DMS153 treated with DMSO at 0.1 percent for 48 hours (cell line): ENCODE results near the gene KRT39.

Experiments used
- DNase-seq: peaks from one replicate; lab custom pipeline; 2025; ENCODE audit not compliant: unreplicated experiment; lab: John Stamatoyannopoulos, UW

The KRT39 gene

GRCh38 chr17:40981115-40981514, 14.4 kb upstream of the KRT39 start:
- no peak for DNase-seq

GRCh38 chr17:40980596-40980995, 13.8 kb upstream of the KRT39 start:
- DNase-seq = no peak

DNA sequence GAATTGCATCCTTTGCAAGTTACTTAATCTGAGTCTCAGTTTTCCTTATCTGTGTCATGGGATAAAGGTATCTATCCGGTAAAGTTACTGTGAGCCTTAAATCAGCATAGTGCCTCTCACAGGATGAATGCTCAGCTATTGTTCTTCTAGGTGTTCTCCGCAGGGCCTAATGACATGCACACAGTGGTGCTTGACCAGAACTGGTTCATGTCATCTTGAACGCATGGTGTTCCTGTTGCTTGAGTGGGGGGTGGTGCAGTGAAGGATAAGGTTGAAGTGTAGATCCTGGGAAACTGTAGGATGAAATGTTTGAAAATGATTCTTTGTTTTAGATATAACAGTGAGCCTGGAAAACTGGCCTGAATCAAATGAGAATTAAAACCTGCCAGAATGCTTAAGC, 13.4 kb upstream of the KRT39 start:
- no peak for DNase-seq

- no peak for DNase-seq
These were observed 11.9 kb upstream of the KRT39 start for GRCh38 chr17:40978575-40979151.

DNA sequence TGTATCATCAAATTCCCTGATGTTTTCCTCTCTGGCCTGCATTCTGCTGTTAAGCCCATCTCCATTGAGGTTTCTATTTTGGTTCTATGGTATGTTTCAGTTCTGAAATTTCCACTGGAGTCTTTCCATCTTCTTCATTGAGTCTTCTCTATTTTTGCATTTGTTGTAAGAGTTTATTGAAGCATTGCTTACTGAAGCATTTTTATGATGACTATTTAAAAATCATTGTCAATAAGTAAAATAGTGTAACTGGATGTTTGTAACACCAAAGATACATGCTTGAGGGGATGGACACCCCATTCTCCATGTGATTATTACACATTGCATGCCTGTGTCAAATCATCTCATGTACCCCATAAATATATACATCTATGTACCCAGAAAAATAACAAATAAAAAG, 8.8 kb upstream of the KRT39 start:
- no peak for DNase-seq

DNA sequence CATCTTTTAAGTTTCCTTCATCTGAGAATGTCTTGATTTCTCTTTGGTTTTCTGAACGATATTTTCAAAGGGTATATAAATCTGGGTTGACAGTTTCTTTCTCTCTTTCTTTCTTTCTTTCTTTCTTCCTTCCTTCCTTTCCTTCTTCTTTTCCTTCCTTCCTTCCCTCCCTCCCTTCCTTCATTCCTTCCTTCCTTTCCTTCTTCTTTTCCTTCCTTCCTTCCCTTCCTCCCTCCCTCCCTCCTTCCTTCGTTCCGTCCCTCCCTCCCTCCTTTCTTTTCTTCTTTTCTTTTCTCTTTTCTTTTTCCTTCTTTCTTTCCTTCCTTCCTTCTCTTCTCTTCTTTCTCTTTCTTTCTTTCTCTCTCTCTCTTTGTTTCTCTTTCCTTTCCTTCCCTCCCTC, 7.6 kb upstream of the KRT39 start:
- no peak for DNase-seq

DNA sequence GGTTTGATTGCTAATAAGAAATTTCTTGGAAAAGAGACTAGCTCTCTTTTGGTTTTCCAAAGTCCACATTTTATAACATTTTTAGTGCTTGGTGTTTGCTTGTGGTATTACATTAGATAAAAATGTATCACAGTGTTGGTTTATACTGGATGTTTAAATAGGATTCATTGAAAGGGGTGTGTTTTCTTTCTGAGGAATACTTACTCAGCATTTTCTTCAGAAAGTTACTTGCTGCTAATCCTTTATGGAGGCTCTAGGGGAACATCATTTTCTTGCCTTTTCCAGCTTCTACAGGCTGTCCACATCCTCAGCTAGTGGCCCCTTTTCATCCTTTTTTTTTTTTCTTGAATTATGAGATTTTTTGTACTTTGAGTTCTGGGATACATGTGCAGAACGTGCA, 834 bp upstream of the KRT39 start:
- no peak for DNase-seq

DNA sequence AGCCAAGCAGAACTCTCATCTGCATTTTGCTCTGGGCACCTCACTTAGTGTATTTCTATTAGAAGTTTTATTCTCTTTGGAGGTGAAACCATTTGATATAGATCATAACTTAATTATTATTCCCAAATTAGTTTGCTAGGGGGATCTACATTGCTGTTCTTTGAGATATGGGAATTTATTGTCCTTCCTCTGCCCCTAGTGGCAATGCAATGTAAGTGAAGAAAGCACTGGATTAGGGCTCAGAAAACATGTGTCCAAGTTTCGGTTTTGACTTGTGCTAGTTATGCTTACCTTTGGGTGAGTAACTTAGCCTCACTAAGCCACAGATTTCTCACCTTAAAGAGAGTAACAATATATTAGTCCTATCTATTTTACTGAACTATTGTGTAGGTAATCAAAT, 2.9 kb downstream of the KRT39 start:
- no peak for DNase-seq

DNA sequence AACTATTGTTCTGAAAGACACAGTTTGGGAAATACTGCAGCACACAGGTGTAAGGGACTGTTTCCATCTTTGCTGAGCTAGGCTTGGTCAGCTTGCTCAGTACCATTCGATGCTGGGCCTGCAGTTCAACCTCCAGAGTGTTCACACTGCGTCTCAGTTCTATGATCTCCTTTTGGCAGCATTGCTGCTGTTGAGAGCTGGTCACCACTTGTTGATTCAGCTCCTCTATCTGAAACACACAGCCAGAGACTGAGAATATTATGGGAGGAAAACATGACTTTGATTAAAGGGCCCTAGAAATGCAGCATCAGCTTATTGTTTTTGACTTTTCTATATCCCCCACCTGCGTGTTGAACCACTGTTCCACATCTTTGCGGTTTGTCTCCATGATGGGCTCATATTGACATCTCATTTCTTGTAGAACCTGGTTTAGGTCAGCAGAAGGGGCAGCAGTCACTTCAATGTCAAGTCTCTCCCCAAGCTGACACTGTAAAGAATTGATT, 4.6 kb downstream of the KRT39 start:
- DNase-seq = no peak

- DNase-seq = no peak
These were observed 5.2 kb downstream of the KRT39 start for GRCh38 chr17:40961591-40961990.

DNA sequence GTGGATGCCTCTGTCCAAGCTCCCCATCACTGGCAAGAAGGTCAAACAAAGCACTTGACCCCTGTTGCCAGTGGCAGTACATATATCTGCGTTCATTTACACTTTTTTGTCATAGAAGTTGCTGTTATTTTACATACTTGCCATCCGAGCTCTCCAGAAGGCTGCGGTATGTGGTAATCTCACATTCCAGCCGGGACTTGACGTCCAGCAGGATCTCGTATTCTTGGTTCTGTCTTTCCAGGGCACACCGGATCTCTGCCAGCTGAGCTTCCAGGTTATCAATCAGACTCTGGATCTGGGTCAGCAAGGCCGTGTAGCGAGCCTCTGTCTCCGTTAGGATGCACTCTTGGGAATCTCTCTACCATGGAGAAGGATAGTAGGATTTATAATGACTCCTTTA, 6.6 kb downstream of the KRT39 start:
- DNase-seq = no peak

DNA sequence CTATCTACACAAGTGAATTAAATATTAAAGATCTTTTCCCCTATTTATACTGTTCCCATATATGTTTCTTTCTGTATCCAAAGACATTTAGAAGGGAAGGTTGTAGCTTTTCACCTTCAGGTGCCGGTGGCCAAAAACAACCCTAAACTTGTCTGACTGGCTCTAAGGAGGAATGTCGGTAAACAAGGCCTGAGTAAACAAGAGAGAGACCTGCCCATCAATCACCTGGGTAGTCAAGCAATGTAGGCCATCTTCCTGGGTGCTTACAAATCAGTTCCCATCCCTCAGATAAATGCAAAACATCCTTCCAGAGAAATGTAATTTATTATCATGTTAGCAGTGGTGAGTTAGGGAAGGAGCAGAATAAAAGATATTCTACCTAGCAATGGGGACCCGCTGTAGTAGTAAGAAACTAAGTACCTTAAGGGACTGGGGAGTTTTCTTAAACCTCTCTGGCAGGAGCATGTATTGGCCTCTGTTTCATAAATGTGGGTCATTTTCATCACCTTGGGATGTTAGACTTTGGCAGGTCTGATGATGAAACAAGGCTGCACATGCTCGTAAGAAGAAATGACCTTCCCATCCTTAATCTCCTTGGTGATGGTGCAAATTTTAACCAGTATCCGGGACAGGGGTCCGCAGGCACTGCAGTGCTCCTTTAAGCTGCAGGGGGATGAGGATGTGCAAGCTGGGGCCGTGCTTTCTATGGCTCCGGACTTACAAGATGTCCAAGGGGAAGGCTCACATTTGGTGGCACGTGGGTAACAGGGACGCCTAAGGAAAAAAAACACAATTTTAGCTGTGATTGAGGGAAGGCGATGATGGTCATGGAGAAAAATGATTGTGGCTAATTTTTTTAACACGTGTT, 8.4 kb downstream of the KRT39 start:
- DNase-seq = peak; percentile 31

GRCh38 chr17:40956401-40957254, 10.1 kb downstream of the KRT39 start:
- no peak for DNase-seq

- no peak for DNase-seq
These were observed 12.9 kb downstream of the KRT39 start for GRCh38 chr17:40953881-40954280.

GRCh38 chr17:40952661-40953060, 14.1 kb downstream of the KRT39 start:
- DNase-seq = no peak

GRCh38 chr17:40952154-40952553, 14.6 kb downstream of the KRT39 start:
- no peak for DNase-seq

DNA sequence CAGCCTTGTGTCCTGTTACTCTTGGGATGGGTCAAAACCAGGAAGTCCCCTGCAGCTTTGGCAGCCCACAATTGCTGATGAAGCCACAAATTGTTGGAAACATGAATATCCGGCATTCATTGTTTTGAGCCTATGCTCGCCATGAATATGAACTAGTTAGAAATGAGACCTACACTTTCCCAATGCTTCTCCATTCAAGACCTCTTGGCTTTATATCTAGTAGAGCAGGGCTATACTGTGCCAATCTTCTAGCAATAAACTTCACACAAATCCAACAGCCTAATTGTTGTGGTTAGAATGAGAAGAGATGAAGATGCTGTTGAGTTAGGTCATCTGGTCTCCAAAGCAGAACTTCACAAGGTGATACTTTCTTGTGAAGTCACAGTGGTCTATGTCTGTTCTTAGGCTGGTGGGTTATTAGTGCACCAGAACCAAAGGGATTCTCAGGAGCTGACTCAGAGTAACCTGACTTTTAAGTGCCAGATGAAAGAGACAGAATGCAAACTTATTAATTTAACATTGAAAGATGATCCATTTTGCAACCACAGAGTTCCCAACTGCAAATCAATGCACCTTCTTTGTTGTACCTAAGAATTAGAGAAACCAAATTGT, 15.6 kb downstream of the KRT39 start:
- DNase-seq = no peak

- DNase-seq = no peak
These were observed 16.6 kb downstream of the KRT39 start for GRCh38 chr17:40950176-40950575.

DNA sequence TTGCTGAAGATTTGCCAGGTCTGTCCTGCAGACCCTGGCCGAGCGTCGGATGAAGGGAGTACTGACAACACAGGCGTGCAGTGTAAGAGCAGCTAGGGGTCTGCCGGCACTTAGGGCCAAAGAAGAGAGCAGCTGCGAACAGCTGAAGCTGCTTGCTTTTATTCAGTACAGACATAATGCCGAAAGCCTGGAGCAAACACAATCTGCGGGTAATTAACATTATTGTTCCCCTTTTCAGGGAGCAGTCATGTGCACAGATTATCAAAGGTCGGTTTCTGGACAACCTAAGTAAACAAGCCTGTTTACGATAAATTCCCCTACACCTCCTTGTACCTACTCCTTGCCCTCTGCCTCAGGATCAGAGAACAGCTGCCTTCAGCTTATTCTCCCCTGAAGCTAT, 17.3 kb downstream of the KRT39 start:
- peak; percentile 31 for DNase-seq

GRCh38 chr17:40947929-40948328, 18.8 kb downstream of the KRT39 start:
- no peak for DNase-seq

- no peak for DNase-seq
These were observed 21.3 kb downstream of the KRT39 start for GRCh38 chr17:40945414-40945813.
